AG09309 (cell line): ENCODE data around the gene PAPSS2.

Experiments used
- DNase-seq: peaks from one replicate; pipeline ENCODE4 v3.0.0-alpha.2; 2010; ENCODE audit warnings: low read depth
- H3K4me3 ChIP-seq: 2 replicates; pipeline ENCODE4 v1.5.1; 2011; ENCODE audit warnings: mild to moderate bottlenecking, low read depth, low read length, moderate library complexity; ENCODE audit not compliant: control insufficient read depth
- TF ChIP-seq, protein P1 (sequence below): IDR thresholded peaks from 2 replicates; pipeline ENCODE4 v1.5.1; 2011; ENCODE audit warnings: mild to moderate bottlenecking, low read depth, low read length, inconsistent platforms; ENCODE audit not compliant: insufficient read depth, control insufficient read depth; ENCODE audit errors: missing control alignments

PAPSS2 gene

DNA sequence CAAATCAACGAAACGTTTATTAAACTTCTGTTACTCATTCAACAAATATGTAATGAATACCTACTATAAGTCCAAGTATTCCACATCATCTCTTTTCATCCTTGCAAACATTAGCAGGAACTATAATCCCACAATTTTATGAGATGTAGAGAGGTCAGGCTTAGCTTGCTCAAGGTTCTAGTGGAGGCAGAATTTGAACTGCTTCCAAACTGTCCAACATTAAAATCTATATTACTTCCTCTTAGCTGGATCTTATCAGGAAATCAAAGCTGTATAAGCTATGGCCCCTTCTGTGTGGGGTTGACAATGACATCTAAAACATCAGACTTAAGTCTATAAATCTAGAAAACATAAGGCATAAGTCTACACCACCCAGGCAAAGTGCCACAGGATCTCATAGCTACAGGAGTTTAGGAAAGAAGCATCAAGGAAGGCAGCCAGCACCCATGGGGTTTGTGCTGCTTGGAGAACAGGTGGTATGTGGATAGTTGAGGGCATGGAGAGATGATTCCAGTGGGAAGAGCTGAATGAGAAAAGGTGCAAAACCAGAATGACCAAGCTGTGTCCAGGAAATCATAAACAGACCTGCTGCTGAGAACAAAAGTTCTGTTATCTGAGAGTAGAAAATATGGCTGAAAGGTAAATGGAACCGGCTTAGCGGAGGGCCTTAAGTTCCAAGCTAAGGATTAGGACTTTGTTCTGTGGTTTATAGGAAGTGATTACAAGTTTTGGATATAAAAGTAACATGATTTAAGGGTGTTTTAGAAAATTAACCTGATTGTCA lies 34.5 kb downstream of the PAPSS2 start:
- H3K4me3 ChIP-seq = no peak overlapping the region
- DNase-seq = no peak
- TF ChIP-seq, protein P1, sequence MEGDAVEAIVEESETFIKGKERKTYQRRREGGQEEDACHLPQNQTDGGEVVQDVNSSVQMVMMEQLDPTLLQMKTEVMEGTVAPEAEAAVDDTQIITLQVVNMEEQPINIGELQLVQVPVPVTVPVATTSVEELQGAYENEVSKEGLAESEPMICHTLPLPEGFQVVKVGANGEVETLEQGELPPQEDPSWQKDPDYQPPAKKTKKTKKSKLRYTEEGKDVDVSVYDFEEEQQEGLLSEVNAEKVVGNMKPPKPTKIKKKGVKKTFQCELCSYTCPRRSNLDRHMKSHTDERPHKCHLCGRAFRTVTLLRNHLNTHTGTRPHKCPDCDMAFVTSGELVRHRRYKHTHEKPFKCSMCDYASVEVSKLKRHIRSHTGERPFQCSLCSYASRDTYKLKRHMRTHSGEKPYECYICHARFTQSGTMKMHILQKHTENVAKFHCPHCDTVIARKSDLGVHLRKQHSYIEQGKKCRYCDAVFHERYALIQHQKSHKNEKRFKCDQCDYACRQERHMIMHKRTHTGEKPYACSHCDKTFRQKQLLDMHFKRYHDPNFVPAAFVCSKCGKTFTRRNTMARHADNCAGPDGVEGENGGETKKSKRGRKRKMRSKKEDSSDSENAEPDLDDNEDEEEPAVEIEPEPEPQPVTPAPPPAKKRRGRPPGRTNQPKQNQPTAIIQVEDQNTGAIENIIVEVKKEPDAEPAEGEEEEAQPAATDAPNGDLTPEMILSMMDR = no peak

DNA sequence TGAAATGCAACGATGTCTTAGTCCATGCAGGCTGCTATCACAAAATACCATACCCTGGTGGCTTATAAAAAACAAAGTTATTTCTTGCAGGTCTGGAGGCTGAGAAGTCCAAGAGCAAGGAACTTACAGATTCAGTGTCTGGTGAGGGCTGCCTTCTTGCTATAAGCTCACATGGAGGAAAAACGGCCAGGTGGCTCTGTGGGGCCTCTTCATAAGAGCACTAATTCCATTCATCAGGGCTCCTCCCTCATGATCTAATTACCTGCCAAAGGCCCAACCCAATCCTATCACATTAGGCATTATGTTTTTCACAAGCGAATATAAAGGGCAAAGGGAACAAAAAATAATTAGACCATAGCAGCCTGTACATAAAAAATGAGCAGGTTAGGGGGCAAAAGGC lies 35.4 kb downstream of the PAPSS2 start:
- no peak for DNase-seq
- H3K4me3 ChIP-seq = no peak overlapping the region
- TF ChIP-seq, protein P1 = no peak

DNA sequence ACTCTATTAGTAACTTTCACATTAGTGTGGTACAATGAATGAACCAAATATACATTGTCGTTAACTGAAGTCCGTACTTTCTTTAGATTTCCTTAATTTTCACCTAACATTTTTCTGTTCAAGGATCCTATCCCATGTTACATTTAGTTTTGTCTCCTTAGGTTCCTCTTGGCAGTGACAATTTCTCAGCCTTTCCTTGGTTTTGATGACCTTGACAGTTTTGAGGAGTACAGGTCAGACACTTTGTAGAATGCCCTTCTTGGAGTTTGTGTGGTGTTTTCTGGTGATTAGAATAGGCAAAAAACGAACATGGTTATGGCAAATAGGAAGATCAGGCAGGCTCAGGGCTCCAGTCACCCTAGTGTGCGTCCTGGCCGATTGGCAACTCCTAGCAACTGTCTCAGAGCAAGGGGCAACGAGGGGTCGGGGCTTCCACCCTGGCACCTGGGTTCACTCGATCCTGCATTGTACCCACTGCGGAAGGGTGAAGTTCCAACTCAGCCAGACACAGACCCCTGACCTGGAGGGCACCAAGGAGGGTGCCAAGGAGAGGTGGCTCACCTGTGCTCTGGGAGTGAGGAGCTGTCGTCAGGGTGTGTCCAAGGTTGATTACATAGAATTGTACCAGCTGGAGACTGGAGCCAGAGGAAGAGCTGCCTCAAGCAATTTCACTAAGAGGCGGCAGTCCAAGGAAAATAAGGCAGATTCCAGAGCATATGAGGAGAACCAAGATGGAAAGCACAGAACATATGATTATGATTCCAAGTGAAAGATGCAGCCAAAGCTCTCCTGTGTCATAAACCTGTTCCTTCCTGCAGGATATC lies 37.5 kb downstream of the PAPSS2 start:
- no peak overlapping the region for H3K4me3 ChIP-seq
- TF ChIP-seq, protein P1 = no peak
- no peak for DNase-seq

DNA sequence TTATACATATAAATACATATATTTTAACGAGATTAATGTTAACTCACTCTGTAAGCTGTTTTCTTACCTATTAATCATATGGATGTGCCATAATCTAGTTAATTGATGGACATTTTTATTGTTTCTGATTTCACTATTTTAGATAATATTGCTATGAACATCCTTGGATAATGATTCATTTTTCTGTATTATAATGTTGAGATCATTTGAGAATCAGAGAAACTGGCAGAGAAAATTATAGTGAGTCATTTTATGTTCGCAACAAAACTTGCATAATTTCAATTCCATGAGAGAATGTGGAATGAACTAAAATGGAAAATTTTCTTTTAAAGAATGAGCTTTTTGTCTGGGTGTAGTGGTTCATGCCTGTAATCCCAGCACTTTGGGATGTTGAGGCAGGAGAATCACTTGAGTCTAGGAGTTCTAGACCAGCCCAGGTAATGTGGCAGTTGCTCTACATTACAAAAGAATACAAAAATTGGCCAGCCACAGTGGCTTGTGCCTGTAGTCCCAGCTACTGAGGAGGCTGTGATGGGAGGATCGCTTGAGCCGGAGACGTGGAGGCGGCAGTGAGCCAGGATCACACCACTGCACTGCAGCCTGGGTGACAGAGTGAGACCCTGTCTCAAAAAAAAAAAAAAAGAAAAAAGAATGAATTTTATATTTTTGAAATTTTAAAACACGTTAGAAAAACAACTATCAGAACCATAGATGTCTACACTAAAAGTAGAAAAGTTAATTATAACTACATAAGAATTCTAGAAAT lies 40.5 kb downstream of the PAPSS2 start:
- no peak overlapping the region for H3K4me3 ChIP-seq
- TF ChIP-seq, protein P1 = no peak
- peak; percentile 25 for DNase-seq

DNA sequence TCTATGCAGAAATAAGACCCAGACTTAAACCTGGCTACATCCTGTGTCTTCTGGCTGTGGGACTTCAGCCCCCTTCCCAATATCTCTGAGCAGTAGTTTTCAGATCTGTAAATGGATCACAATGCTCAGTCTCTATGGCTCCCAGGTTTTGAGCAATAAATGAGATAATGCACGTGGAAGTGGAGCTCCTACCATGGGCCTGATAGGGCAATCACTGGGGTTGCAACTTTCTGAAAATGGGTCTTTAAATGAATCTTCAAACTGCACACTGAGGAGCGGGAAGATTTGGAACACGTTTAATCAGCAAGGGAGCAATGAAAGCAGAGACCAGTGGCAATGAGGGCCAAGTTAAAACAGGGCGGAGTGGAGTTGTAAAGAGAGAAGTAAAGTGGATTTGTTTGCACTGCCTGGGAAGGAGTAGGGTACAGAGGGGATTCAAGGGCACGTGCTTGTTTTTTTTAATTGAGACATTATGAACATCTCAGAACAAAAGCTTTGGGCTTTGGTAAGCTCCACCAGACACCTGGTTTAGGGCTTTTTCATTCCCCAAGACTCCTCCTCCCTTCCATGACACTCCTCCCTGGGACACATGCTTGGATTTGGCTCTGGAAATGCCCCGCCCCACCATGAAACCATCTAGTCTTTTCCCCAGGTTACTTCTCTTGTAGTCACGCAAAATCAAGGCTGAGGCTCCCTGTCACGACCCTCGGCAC lies 42.7 kb downstream of the PAPSS2 start:
- TF ChIP-seq, protein P1 = no peak
- no peak overlapping the region for H3K4me3 ChIP-seq
- no peak for DNase-seq

DNA sequence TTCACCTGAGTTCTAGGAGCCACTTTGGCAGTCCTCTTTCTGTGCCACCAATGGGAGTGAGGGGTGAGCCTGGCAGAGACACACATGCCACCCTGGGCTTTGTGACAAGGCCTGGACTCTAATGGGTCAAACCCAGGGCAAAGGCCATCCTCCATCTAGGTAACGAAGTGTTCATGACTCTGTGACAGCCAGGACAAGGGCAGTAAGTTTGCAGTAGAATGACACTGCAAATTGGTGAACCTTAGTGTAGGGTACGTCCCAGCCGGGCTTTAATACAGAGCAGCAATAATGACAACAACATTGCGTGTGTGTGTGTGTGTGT lies 43.3 kb downstream of the PAPSS2 start:
- TF ChIP-seq, protein P1 = no peak
- no peak for DNase-seq
- H3K4me3 ChIP-seq = no peak overlapping the region
